Ishikawa (cell line): ENCODE results near the gene MACF1.

Experiments used
- EP300 ChIP-seq: IDR thresholded peaks from 2 replicates; pipeline ENCODE4 v1.6.1; 2012; ENCODE audit warnings: borderline replicate concordance
- NFIC ChIP-seq: IDR thresholded peaks from 2 replicates; pipeline ENCODE4 v1.6.1; 2012
- RAD21 ChIP-seq: IDR thresholded peaks from 2 replicates; pipeline ENCODE4 v1.6.1; 2012; ENCODE audit warnings: low read depth
- TAF1 ChIP-seq: IDR thresholded peaks from 2 replicates; pipeline ENCODE4 v1.6.1; 2012; ENCODE audit warnings: low read depth, mild to moderate bottlenecking
- TEAD4 ChIP-seq: IDR thresholded peaks from 2 replicates; pipeline ENCODE4 v1.6.1; 2012
- USF1 ChIP-seq: IDR thresholded peaks from 2 replicates; pipeline ENCODE4 v1.6.1; 2012
- YY1 ChIP-seq: IDR thresholded peaks from 2 replicates; pipeline ENCODE4 v1.6.1; 2012; ENCODE audit warnings: low read depth
- TF ChIP-seq, protein P1 (sequence below): IDR thresholded peaks from 2 replicates; pipeline ENCODE4 v1.6.1; 2012; ENCODE audit warnings: low read depth, mild to moderate bottlenecking
- TF ChIP-seq, protein P2 (sequence below): IDR thresholded peaks from 2 replicates; pipeline ENCODE4 v1.6.1; 2012

GRCh38 chr1:39283858-39284257, 79.4 kb downstream of the MACF1 start:
- TF ChIP-seq TEAD4 = no peak
- no peak for TF ChIP-seq EP300
- TF ChIP-seq TAF1 = no peak
- no peak for TF ChIP-seq YY1
- TF ChIP-seq USF1 = no peak
- TF ChIP-seq, protein P1, sequence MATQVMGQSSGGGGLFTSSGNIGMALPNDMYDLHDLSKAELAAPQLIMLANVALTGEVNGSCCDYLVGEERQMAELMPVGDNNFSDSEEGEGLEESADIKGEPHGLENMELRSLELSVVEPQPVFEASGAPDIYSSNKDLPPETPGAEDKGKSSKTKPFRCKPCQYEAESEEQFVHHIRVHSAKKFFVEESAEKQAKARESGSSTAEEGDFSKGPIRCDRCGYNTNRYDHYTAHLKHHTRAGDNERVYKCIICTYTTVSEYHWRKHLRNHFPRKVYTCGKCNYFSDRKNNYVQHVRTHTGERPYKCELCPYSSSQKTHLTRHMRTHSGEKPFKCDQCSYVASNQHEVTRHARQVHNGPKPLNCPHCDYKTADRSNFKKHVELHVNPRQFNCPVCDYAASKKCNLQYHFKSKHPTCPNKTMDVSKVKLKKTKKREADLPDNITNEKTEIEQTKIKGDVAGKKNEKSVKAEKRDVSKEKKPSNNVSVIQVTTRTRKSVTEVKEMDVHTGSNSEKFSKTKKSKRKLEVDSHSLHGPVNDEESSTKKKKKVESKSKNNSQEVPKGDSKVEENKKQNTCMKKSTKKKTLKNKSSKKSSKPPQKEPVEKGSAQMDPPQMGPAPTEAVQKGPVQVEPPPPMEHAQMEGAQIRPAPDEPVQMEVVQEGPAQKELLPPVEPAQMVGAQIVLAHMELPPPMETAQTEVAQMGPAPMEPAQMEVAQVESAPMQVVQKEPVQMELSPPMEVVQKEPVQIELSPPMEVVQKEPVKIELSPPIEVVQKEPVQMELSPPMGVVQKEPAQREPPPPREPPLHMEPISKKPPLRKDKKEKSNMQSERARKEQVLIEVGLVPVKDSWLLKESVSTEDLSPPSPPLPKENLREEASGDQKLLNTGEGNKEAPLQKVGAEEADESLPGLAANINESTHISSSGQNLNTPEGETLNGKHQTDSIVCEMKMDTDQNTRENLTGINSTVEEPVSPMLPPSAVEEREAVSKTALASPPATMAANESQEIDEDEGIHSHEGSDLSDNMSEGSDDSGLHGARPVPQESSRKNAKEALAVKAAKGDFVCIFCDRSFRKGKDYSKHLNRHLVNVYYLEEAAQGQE = no peak
- no peak for TF ChIP-seq NFIC
- no peak for TF ChIP-seq RAD21
- TF ChIP-seq, protein P2, sequence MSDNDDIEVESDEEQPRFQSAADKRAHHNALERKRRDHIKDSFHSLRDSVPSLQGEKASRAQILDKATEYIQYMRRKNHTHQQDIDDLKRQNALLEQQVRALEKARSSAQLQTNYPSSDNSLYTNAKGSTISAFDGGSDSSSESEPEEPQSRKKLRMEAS = no peak
